OCI-LY3 (cell line): ENCODE data around the gene AEN.

Source experiments
- H2AFZ ChIP-seq: fragments of 200-600, 300-600 bp; shearing (Covaris generic); 2 replicates; pipeline ENCODE4 v1.6.0; 2014; ENCODE audit warnings: antibody characterized with exemption, low read depth, low read length
- H3K27ac ChIP-seq: fragments of 200-600, 300-600 bp; sonication (generic); 2 replicates; pipeline ENCODE4 v1.5.1; 2014; ENCODE audit warnings: mild to moderate bottlenecking, low read length, moderate library complexity, mixed read lengths
- H3K27me3 ChIP-seq: fragments of 200-600, 300-600 bp; sonication (generic); 2 replicates; pipeline ENCODE4 v1.6.1; 2014; ENCODE audit warnings: low read depth, low read length, mixed read lengths
- H3K36me3 ChIP-seq: fragments of 200-600, 300-600 bp; sonication (generic); replicated peaks from 2 replicates; pipeline ENCODE3; 2014; ENCODE audit warnings: low read depth, low read length, mixed read lengths
- H3K4me1 ChIP-seq: fragments of 300-600, 200-600 bp; sonication (generic); 2 replicates; pipeline ENCODE4 v1.6.1; 2014; ENCODE audit warnings: low read length, mixed read lengths
- H3K4me2 ChIP-seq: fragments of 200-600, 300-600 bp; sonication (generic); 2 replicates; pipeline ENCODE4 v1.6.1; 2014; ENCODE audit warnings: low read length, mixed read lengths
- H3K4me3 ChIP-seq: fragments of 300-600, 200-600 bp; sonication (generic); 2 replicates; pipeline ENCODE4 v1.5.1; 2014; ENCODE audit warnings: antibody characterized with exemption, mild to moderate bottlenecking, low read length, moderate library complexity
- H3K79me2 ChIP-seq: fragments of 300-600, 200-600 bp; shearing (Covaris generic); 2 replicates; pipeline ENCODE4 v1.6.1; 2014; ENCODE audit warnings: mild to moderate bottlenecking, low read length, mixed read lengths
- H3K9ac ChIP-seq: fragments of 300-600, 200-600 bp; shearing (Covaris generic); 2 replicates; pipeline ENCODE4 v1.6.0; 2014; ENCODE audit warnings: mild to moderate bottlenecking, low read length, moderate library complexity
- H3K9me3 ChIP-seq: fragments of 200-600, 300-600 bp; shearing (Covaris generic); 2 replicates; pipeline ENCODE4 v1.6.1; 2014; ENCODE audit warnings: low read length, mixed read lengths; ENCODE audit not compliant: insufficient read depth
- H4K20me1 ChIP-seq: fragments of 200-600, 300-600 bp; sonication (generic); 2 replicates; pipeline ENCODE4 v1.6.1; 2016; ENCODE audit warnings: low read length, mixed read lengths; ENCODE audit not compliant: insufficient read depth
- CTCF ChIP-seq: fragments of 200-600, 300-600 bp; sonication (generic); IDR thresholded peaks from 2 replicates; pipeline ENCODE4 v1.5.1; 2014; ENCODE audit warnings: antibody characterized with exemption, low read length, low read depth
- EZH2phosphoT487 ChIP-seq: fragments of 200-600 bp; shearing (Covaris generic); IDR thresholded peaks from 2 replicates; pipeline ENCODE4 v1.6.1; 2018; ENCODE audit warnings: antibody characterized with exemption, mixed run types, low read depth

The AEN gene

GRCh38 chr15:88644741-88645140, 23.6 kb downstream of the AEN start:
- H2AFZ ChIP-seq: no peak overlapping the region
- no peak overlapping the region for H3K4me3 ChIP-seq
- peaks cover 50% of the 10 kb centered on the region for H3K4me1 ChIP-seq
- H3K9ac ChIP-seq: no peak overlapping the region
- no peak overlapping the region for H3K27ac ChIP-seq
- no peak overlapping the region for H3K4me2 ChIP-seq
- no peaks in the 10 kb centered on the region for H3K27me3 ChIP-seq
- no peaks in the 10 kb centered on the region for H4K20me1 ChIP-seq
- no peaks in the 10 kb centered on the region for H3K9me3 ChIP-seq
- no peak for TF ChIP-seq EZH2phosphoT487
- TF ChIP-seq CTCF: no peak
- H3K36me3 ChIP-seq: peaks cover 39% of the 10 kb centered on the region
- H3K79me2 ChIP-seq: peaks cover 17% of the 10 kb centered on the region

GRCh38 chr15:88645171-88646087, 24.3 kb downstream of the AEN start:
- peaks cover 15% of the 10 kb centered on the region for H3K79me2 ChIP-seq
- no peak overlapping the region for H3K9ac ChIP-seq
- H3K27ac ChIP-seq: no peak overlapping the region
- TF ChIP-seq CTCF: no peak
- no peak for TF ChIP-seq EZH2phosphoT487
- no peak overlapping the region for H2AFZ ChIP-seq
- H3K9me3 ChIP-seq: no peaks in the 10 kb centered on the region
- no peak overlapping the region for H3K4me2 ChIP-seq
- peaks cover 43% of the 10 kb centered on the region for H3K4me1 ChIP-seq
- H3K4me3 ChIP-seq: no peak overlapping the region
- H4K20me1 ChIP-seq: no peaks in the 10 kb centered on the region
- H3K36me3 ChIP-seq: peaks cover 39% of the 10 kb centered on the region
- H3K27me3 ChIP-seq: no peaks in the 10 kb centered on the region

GRCh38 chr15:88646088-88646405, 24.9 kb downstream of the AEN start:
- no peaks in the 10 kb centered on the region for H3K27me3 ChIP-seq
- H3K36me3 ChIP-seq: peaks cover 38% of the 10 kb centered on the region
- H4K20me1 ChIP-seq: no peaks in the 10 kb centered on the region
- no peak overlapping the region for H3K4me2 ChIP-seq
- peaks cover 9% of the 10 kb centered on the region for H3K79me2 ChIP-seq
- H3K4me3 ChIP-seq: no peak overlapping the region
- TF ChIP-seq EZH2phosphoT487: no peak
- no peak for TF ChIP-seq CTCF
- H3K27ac ChIP-seq: no peak overlapping the region
- H3K4me1 ChIP-seq: peaks cover 37% of the 10 kb centered on the region
- no peaks in the 10 kb centered on the region for H3K9me3 ChIP-seq
- H2AFZ ChIP-seq: no peak overlapping the region
- no peak overlapping the region for H3K9ac ChIP-seq

DNA sequence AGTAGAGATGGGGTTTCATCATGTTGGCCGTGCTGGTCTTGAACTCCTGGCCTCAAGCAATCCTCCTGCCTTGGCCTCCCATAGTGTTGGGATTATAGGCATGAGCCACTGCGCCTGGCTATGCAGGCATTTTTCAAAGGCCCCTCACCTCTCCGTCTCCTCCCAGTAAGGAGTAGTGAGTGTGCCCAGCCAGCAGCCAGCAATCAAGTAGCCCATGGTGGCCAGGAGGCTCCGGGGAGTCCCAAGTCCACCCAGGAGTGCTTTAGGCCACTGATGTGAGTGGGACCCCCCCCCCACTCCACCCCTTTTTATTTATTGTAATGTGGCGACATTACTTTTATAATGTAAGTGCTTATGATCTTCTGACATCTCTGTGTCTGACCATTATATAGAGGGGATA, 25.8 kb downstream of the AEN start:
- H3K79me2 ChIP-seq: peaks cover 6% of the 10 kb centered on the region
- H3K27me3 ChIP-seq: no peaks in the 10 kb centered on the region
- H3K4me2 ChIP-seq: no peak overlapping the region
- H2AFZ ChIP-seq: no peak overlapping the region
- H3K4me1 ChIP-seq: peaks cover 28% of the 10 kb centered on the region
- no peak overlapping the region for H3K9ac ChIP-seq
- H4K20me1 ChIP-seq: no peaks in the 10 kb centered on the region
- H3K9me3 ChIP-seq: no peaks in the 10 kb centered on the region
- peaks cover 42% of the 10 kb centered on the region for H3K36me3 ChIP-seq
- no peak overlapping the region for H3K4me3 ChIP-seq
- no peak for TF ChIP-seq EZH2phosphoT487
- no peak for TF ChIP-seq CTCF
- H3K27ac ChIP-seq: no peak overlapping the region
